ENCODE measurements around the gene SH3YL1.

Gene SH3YL1

GRCh38 chr2:175880-176820, 87.7 kb downstream of the SH3YL1 start:
- no peak for DNase-seq

- DNase-seq = no peak
Observed at GRCh38 chr2:175161-175786, 88.6 kb downstream of the SH3YL1 start.

- peak; percentile 5 for DNase-seq
Observed at GRCh38 chr2:172120-172519, 91.7 kb downstream of the SH3YL1 start.

GRCh38 chr2:169741-170140, 94.1 kb downstream of the SH3YL1 start:
- no peak for DNase-seq

Data from NCI-H69 (cell line).